Neuron (in vitro differentiated cells): Measurements from ENCODE around the gene PLA2G12A.
A peak's percentile ranks its signal among the peaks of the same experiment; 100 is the strongest.

Source experiments
- H2AFZ ChIP-seq: one replicate; pipeline ENCODE4 v1.6.1; 2013; ENCODE audit warnings: low read depth, mild to moderate bottlenecking, inconsistent platforms, low read length, moderate library complexity
- H3K27me3 ChIP-seq: one replicate; pipeline ENCODE4 v1.6.1; 2013; ENCODE audit warnings: low read length; ENCODE audit not compliant: insufficient read depth
- H3K36me3 ChIP-seq: one replicate; pipeline ENCODE4 v1.6.1; 2013; ENCODE audit warnings: low read length; ENCODE audit not compliant: insufficient read depth
- H3K4me1 ChIP-seq: one replicate; pipeline ENCODE4 v1.6.1; 2013; ENCODE audit warnings: low read length; ENCODE audit not compliant: insufficient read depth
- H3K4me3 ChIP-seq: 2 replicates; pipeline ENCODE4 v1.5.1; 2013; ENCODE audit warnings: mild to moderate bottlenecking, low read length, moderate library complexity
- H3K9me3 ChIP-seq: one replicate; pipeline ENCODE4 v1.6.1; 2013; ENCODE audit warnings: low read length

Gene PLA2G12A

DNA sequence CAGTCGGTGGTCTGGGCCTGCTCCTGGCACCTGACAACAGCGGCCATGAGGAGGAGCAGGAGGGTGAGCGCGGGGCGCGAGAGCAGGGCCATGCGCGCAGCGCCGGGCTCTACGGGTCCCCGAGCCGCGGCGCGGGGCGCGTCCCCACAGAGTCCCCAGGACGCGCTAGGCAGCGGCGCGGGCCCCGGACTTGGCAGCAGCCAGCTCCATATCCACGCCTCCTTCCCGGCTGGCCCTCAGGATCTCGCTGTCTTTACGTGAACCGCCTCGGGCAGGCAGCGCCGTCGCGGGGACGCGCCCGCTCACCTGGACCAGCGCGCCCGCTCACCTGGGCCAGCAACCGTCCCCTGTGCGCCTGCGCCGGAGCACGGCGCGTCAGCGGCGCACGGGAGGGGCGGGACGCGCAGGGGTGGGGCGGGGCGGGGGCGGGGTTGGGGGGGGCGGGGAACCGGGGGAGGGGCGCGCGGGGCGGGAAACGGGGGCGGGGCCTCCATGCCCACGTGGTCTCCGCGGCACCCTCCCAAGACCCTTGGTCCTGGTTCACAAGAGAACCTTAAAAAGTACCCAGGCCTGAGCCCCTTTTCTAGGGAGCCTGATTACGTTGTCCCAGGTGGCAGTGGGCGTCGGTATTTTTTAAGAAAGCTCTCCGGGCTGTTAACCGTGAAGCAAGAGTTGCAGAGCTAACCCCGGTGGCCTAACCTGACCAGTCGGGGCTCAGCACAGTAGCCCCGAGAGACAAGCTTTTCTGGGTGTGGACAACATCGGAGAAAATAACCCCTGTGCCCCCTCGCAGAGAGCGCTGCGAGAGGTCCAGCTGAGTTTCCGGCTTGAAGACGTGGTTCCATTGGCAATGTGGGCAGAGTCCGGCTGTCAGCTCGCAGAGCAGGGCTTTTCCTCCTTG lies at the start of gene PLA2G12A:
PLA2G12A (minus strand) TSS at position 353 of the 901 bp plus-strand sequence; CDS start at position 92, 261 bp downstream.
- Histone ChIP-seq H3K36me3 (no peaks in the 10 kb centered on the region), H3K4me1 (peaks cover 15% of the 10 kb centered on the region), H3K27me3 (peaks cover 9% of the 10 kb centered on the region), H3K4me3 (peak within 1 kb of the TSS; percentile 96), H3K9me3 (no peaks in the 10 kb centered on the region), H2AFZ (peak within 1 kb of the TSS; percentile 99)

DNA sequence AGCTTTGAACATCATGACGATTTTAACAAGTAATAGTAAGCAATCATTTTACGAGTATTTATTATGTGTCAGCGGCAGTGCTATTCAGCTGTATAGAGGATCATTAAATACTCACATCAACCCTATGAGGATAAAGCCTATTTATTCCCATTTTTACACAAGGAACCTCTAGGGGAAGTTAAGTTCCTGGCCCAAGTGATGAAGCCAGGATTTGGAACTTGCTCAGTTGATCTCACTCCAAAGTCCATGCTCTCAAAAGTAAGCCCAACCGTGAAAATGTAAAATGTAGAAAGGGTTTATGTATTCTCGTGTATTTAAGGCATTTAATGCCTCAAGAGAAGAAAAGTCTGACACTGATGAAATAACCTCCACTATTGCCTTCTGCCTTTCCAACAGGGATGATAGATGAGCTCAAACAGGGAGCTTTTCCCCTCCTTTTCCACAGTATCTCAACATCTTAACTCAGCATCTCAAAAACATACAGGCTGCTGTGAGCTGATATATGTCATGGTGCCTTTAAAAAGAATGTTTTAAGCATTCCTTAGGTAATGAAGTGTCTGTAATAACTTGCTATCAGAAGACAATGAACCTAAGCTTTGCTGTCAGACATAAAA lies 35.0 kb upstream of the PLA2G12A start:
- no peaks in the 10 kb centered on the region for H3K27me3 ChIP-seq

GRCh38 chr4:109764376-109764775 lies 34.5 kb upstream of the PLA2G12A start:
- no peaks in the 10 kb centered on the region for H3K36me3 ChIP-seq
- H3K4me1 ChIP-seq, result no peaks in the 10 kb centered on the region
- H3K9me3 ChIP-seq, result no peaks in the 10 kb centered on the region
- H3K4me3 ChIP-seq, result no peak overlapping the region
- H2AFZ ChIP-seq, result no peak overlapping the region
- H3K27me3 ChIP-seq, result no peaks in the 10 kb centered on the region

More for the DNA sequence above, 35.0 kb upstream of the PLA2G12A start:
- Histone ChIP-seq H3K4me1 (no peaks in the 10 kb centered on the region), H2AFZ (no peak overlapping the region), H3K9me3 (no peaks in the 10 kb centered on the region), H3K4me3 (no peak overlapping the region), H3K36me3 (no peaks in the 10 kb centered on the region)

DNA sequence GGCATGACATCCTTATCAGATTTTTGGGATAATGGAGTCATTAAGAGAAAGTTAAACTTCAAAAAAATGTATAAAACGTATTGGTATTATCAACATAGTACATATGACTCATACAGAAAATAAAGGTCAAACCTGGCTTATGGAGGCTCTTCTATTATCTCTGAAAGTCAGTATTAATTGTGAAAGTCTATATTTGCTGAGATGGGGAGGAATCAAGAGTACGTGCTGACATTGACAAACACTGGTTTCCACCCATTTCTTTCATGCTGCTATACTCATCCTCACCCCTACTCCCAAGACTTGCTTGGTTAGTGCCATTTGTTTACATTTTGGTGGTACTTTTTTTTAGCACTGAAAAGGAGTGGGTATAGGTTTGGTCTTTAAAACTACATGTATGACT lies 30.8 kb upstream of the PLA2G12A start:
- H3K9me3 ChIP-seq, result no peaks in the 10 kb centered on the region
- no peaks in the 10 kb centered on the region for H3K27me3 ChIP-seq
- no peaks in the 10 kb centered on the region for H3K36me3 ChIP-seq
- H2AFZ ChIP-seq, result no peak overlapping the region
- no peak overlapping the region for H3K4me3 ChIP-seq
- no peaks in the 10 kb centered on the region for H3K4me1 ChIP-seq

DNA sequence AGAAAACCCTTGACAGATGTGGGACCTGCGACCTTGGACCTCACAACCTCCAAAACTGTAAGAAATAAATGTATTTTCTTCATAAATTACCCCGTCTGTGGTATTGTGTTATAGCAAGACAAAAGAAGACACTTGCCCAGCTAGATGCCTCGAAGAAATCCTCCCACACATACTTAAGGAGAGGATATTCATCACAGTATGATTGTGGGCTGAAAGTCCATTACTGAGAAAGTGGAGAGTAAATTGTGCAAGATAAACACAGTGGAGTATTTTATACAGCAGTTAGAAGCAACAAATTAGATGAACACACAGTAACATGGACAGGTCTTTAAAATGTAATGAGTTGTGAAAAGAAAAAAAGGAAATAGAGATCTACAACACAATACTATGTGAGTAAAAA lies 25.8 kb upstream of the PLA2G12A start:
- Histone ChIP-seq H3K9me3 (no peaks in the 10 kb centered on the region), H3K4me3 (no peak overlapping the region), H3K4me1 (no peaks in the 10 kb centered on the region), H2AFZ (no peak overlapping the region), H3K27me3 (no peaks in the 10 kb centered on the region), H3K36me3 (no peaks in the 10 kb centered on the region)

- H3K9me3 ChIP-seq, result no peaks in the 10 kb centered on the region
- no peak overlapping the region for H3K4me3 ChIP-seq
- H3K36me3 ChIP-seq, result no peaks in the 10 kb centered on the region
- no peaks in the 10 kb centered on the region for H3K27me3 ChIP-seq
- H3K4me1 ChIP-seq, result no peaks in the 10 kb centered on the region
- no peak overlapping the region for H2AFZ ChIP-seq
Measured at GRCh38 chr4:109754093-109754857, 24.4 kb upstream of the PLA2G12A start.

- Histone ChIP-seq H3K4me1 (no peaks in the 10 kb centered on the region), H2AFZ (no peak overlapping the region), H3K4me3 (no peak overlapping the region), H3K36me3 (no peaks in the 10 kb centered on the region), H3K9me3 (no peaks in the 10 kb centered on the region), H3K27me3 (no peaks in the 10 kb centered on the region)
Measured at GRCh38 chr4:109752525-109752924, 22.7 kb upstream of the PLA2G12A start.

- H3K36me3 ChIP-seq, result no peaks in the 10 kb centered on the region
- H2AFZ ChIP-seq, result no peak overlapping the region
- no peaks in the 10 kb centered on the region for H3K4me1 ChIP-seq
- H3K27me3 ChIP-seq, result no peaks in the 10 kb centered on the region
- H3K4me3 ChIP-seq, result no peak overlapping the region
- H3K9me3 ChIP-seq, result no peaks in the 10 kb centered on the region
Measured at GRCh38 chr4:109751852-109752251, 22.0 kb upstream of the PLA2G12A start.

DNA sequence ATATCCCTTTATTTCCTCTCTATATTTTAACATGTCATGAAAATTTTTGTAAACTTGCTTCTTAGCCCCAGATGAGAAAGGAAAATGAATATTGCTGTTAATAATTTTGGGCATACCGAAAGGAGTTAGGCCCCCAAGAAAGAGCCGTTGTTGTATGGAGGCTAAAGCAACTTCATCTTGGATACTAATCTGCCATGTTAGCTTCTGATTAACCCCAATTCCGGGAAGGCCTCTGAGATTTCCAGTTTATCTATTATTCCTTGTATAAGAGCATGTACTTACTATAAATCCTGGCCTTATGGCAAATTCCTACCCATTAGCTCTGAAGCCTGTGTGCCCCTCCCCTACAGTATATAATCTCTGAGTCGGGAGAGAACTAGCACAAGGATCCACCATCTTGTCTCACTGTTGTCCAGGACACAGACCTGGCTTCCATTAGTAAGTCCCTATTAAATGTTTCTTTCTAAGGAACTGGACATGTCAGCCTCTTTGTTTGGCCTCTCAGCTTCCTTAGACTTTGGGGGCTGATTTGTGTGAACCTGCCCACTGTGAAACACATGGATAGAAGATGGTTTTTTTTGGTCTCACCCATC lies 20.9 kb upstream of the PLA2G12A start:
- Histone ChIP-seq H3K27me3 (no peaks in the 10 kb centered on the region), H3K4me3 (no peak overlapping the region), H2AFZ (no peak overlapping the region), H3K4me1 (no peaks in the 10 kb centered on the region), H3K36me3 (no peaks in the 10 kb centered on the region), H3K9me3 (no peaks in the 10 kb centered on the region)

DNA sequence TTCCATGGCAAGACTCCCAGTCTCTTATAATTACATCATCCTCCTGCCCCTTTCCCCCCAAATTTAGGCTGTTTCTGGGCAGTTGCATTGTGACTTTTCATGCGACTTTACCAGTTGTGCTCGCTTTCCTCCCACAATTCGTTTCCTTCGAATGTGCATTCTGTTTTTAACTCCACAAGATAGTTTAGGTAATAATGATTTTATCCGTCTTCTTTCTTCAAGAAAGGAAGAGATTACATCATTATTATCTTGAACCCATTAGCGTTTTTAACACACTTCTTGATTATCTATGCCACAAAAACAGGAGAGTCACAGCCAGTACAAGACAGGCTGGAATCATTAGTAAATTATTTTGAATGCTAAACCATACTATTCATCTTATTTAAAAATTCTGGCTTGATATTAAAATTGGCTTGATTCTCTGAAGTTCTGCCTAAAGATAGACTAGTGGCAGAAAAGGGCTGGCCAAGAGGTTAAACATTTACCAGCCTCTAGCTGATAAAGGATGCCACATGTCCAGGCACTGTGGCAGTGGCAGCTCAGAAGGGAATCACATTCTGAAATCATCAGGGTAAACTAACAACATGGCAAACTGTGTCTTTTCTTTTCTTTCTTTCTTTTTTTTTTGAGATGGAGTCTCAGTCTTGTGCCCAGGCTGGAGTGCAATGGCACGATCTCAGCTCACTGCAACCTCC lies 19.7 kb upstream of the PLA2G12A start:
- H3K9me3 ChIP-seq, result no peaks in the 10 kb centered on the region
- H3K4me1 ChIP-seq, result no peaks in the 10 kb centered on the region
- H3K27me3 ChIP-seq, result peaks cover under 1% of the 10 kb centered on the region
- no peaks in the 10 kb centered on the region for H3K36me3 ChIP-seq
- no peak overlapping the region for H3K4me3 ChIP-seq
- no peak overlapping the region for H2AFZ ChIP-seq

DNA sequence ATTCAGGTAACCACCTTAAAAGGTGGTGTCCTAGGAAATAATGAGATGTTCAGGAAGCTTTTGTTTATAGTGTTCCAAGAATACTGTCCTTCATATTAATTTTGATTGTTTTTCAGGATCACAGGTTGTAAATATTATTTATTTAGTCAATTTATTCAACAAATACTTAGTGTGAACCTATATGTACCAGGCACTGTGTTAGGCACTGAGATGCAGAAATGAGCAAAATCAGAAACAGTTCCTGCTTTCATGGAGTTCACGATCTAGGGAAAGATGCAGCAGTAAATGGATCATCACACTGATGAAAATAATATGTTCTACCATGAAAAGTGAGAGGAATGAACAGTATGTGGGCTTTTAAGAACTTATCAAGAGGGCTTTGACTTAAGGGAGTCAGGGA lies 18.2 kb upstream of the PLA2G12A start:
- Histone ChIP-seq H3K4me3 (no peak overlapping the region), H3K27me3 (peaks cover 9% of the 10 kb centered on the region), H3K9me3 (no peaks in the 10 kb centered on the region), H3K4me1 (no peaks in the 10 kb centered on the region), H3K36me3 (no peaks in the 10 kb centered on the region), H2AFZ (no peak overlapping the region)

DNA sequence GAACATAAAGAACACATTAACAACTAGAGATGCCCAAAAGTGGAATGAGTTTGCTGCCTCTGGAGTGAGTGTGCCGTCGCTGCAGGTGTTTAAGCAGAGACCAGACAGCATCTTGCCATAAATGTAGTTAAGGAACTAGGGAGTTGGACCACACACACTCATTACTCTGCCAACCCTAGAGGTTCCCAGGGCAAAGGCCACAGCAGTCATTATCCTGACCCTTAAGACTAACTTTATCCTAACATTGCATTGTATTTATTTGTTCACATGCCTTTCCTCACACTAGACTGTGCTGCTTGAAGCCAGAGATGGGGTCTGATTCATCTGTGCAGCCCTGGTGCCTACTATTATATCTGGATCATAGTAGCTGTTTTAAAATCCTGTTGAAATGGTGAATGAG lies 16.9 kb upstream of the PLA2G12A start:
- Histone ChIP-seq H3K9me3 (no peaks in the 10 kb centered on the region), H3K36me3 (no peaks in the 10 kb centered on the region)

More for the DNA sequence above, 16.9 kb upstream of the PLA2G12A start:
- Histone ChIP-seq H3K4me3 (no peak overlapping the region), H3K4me1 (no peaks in the 10 kb centered on the region), H2AFZ (no peak overlapping the region), H3K27me3 (peaks cover 16% of the 10 kb centered on the region)
